ENCODE data around the gene MPHOSPH9. TPM values are rescaled to one million over a fixed set of nuclear protein-coding genes. Genes with fewer than 3 reads are reported as not detected.

MPHOSPH9 gene
- total RNA-seq, 1 donor: 42.7 TPM

DNA sequence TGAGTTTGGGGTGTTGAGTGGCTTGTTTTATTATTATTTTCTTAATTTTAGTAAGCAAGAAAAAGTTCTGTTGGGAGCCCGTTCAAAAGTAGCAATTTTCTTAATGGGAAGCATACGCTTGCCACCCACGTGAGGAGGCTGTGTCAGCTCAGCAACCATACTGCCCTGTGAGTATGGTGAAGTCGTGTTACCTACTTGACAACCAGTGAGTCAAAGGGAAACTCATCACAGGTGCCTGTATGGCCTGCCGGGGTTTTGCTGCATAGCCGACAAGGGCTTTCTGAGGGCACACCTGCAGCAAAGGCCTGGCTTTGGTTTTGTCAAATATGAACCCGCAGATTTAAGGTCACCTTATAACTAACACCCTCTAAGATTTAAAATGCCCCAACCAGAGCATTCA, 113.1 kb downstream of the MPHOSPH9 start:
- Histone ChIP-seq H4K20me1 (ENCODE audit: insufficient read depth, low read length) (peaks cover 19% of the 10 kb centered on the region), H3K36me3 (ENCODE audit: insufficient read depth, low read length) (no peaks in the 10 kb centered on the region), H3K4me3 (ENCODE audit: insufficient read depth, low read length) (no peak overlapping the region), H3K4me2 (ENCODE audit: insufficient read depth, low read length) (no peak overlapping the region), H3K4me1 (ENCODE audit: insufficient read depth, low read length) (peaks cover 16% of the 10 kb centered on the region), H3K79me2 (ENCODE audit: insufficient read depth, low read length) (peaks cover 24% of the 10 kb centered on the region), H3K27ac (ENCODE audit: low read depth, low read length) (no peak overlapping the region), H3K27me3 (ENCODE audit: insufficient read depth, low read length) (no peaks in the 10 kb centered on the region), H2AFZ (ENCODE audit: low read length) (no peak overlapping the region), H3K9me3 (ENCODE audit: low read depth, low read length) (no peaks in the 10 kb centered on the region)
- TF ChIP-seq, protein P1, sequence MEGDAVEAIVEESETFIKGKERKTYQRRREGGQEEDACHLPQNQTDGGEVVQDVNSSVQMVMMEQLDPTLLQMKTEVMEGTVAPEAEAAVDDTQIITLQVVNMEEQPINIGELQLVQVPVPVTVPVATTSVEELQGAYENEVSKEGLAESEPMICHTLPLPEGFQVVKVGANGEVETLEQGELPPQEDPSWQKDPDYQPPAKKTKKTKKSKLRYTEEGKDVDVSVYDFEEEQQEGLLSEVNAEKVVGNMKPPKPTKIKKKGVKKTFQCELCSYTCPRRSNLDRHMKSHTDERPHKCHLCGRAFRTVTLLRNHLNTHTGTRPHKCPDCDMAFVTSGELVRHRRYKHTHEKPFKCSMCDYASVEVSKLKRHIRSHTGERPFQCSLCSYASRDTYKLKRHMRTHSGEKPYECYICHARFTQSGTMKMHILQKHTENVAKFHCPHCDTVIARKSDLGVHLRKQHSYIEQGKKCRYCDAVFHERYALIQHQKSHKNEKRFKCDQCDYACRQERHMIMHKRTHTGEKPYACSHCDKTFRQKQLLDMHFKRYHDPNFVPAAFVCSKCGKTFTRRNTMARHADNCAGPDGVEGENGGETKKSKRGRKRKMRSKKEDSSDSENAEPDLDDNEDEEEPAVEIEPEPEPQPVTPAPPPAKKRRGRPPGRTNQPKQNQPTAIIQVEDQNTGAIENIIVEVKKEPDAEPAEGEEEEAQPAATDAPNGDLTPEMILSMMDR (IDR thresholded peaks at IDR 0.05; ENCODE audit: extremely low read depth, low read depth, low read length): no peak
- no peak for DNase-seq (ENCODE audit: insufficient read length, low spot score, missing footprints)

DNA sequence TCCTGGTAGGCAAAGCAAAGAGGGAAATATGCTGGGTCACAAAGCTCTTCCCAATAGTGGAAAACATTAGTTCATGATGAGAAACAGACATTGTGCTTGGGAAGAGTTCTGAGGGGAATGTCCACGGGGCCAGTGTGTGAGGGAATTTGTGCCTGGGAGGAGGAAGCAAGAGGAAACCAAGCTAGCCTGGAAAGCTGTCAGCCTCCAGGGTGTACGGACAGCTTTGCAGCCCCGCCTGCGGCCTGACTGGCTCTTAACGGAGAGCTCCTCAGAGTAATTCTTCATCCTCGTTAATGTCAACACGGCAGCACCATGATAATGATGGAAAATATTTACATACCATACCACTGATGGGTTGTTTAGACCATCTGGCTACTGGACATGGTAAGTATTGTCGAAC, 114.4 kb downstream of the MPHOSPH9 start:
- Histone ChIP-seq H3K4me2 (ENCODE audit: insufficient read depth, low read length) (no peak overlapping the region), H3K4me3 (ENCODE audit: insufficient read depth, low read length) (no peak overlapping the region), H3K4me1 (ENCODE audit: insufficient read depth, low read length) (peaks cover 22% of the 10 kb centered on the region), H3K9me3 (ENCODE audit: low read depth, low read length) (no peaks in the 10 kb centered on the region), H2AFZ (ENCODE audit: low read length) (no peak overlapping the region), H4K20me1 (ENCODE audit: insufficient read depth, low read length) (peaks cover 25% of the 10 kb centered on the region), H3K27ac (ENCODE audit: low read depth, low read length) (no peak overlapping the region), H3K36me3 (ENCODE audit: insufficient read depth, low read length) (no peaks in the 10 kb centered on the region), H3K27me3 (ENCODE audit: insufficient read depth, low read length) (no peaks in the 10 kb centered on the region), H3K79me2 (ENCODE audit: insufficient read depth, low read length) (peaks cover 31% of the 10 kb centered on the region)
- DNase-seq (ENCODE audit: insufficient read length, low spot score, missing footprints): no peak
- TF ChIP-seq, protein P1 (IDR thresholded peaks at IDR 0.05; ENCODE audit: extremely low read depth, low read depth, low read length): no peak

DNA sequence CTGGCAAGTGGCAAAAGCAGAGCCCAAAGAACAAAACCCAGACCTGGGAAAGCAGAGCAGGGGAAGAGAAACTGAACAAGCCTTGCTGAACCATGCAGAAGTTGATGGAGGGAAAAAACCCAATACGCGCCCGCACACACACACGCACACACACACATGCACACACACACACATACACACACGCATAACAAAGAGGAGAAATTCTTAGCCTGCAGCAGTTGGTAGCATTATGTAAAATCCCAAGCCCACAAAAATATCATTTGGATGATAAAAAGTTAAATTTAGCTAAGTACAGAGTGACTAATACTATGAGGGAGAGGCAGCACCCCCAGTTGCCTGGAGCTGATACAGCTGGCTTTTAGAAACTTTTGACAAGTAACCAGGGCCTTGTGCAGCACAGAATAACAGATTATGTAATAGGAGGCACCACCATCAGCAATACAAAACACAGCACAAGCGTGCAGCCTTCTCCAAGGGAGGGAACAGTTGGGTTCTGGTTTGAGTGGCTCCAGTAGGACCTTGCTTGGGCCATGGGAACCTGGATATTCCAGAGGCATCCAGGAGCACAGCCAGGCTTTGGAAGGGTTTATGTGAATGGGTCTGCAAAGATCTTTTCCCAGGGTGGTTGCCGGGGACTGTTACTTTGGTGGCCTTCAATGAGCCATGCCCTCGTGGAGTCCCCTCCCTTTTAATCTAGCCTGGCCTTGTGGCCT, 117.4 kb downstream of the MPHOSPH9 start:
- no peaks in the 10 kb centered on the region for H3K27me3 ChIP-seq (ENCODE audit: insufficient read depth, low read length)
- H3K9me3 ChIP-seq (ENCODE audit: low read depth, low read length): no peaks in the 10 kb centered on the region
- peak overlapping the region; percentile 50 for H3K27ac ChIP-seq (ENCODE audit: low read depth, low read length)
- H3K4me3 ChIP-seq (ENCODE audit: insufficient read depth, low read length): peak overlapping the region; percentile 15
- H3K36me3 ChIP-seq (ENCODE audit: insufficient read depth, low read length): no peaks in the 10 kb centered on the region
- TF ChIP-seq, protein P1 (IDR thresholded peaks at IDR 0.05; ENCODE audit: extremely low read depth, low read depth, low read length): no peak
- DNase-seq (ENCODE audit: insufficient read length, low spot score, missing footprints): peak; percentile 94
- H2AFZ ChIP-seq (ENCODE audit: low read length): no peak overlapping the region
- peaks cover 33% of the 10 kb centered on the region for H3K79me2 ChIP-seq (ENCODE audit: insufficient read depth, low read length)
- peaks cover 34% of the 10 kb centered on the region for H3K4me1 ChIP-seq (ENCODE audit: insufficient read depth, low read length)
- H3K4me2 ChIP-seq (ENCODE audit: insufficient read depth, low read length): peak overlapping the region; percentile 72
- peaks cover 42% of the 10 kb centered on the region for H4K20me1 ChIP-seq (ENCODE audit: insufficient read depth, low read length)

DNA sequence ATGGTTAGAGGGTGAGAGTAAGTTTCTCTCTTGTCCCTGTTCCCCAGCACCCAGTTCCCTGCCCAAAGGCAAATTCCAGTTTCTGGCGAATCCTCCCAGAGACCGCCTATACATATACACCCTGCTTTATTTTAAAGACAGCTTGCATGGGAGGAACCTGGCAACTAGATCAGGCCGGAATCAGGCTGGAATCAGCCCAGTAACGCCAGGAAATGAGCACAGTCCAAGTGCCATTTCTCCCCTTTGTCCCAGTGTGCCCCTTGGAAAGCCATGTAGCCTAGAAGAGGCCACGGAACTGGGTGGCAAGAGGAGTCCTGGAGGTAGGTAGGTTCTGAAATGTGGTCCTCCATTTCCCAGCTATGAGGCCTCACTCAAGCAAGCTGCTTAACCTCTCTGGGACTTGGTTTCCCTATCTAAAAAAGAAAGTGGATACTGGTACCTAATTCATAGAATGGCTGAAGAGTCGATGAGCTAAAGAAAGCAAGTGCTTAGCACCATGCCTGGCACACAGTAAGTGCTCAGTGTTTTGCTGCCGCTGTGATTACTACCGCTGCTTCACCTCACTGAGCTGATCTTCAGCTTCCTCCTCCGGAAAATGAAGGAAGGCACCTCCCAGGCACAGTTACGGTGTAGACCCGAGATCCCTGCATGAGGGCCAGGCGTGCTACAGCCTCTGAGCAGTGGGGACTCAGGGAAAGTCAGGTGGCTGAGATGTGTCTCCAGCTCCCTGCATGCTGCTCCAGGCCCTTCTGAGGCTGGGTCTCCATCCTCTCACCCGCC, 118.4 kb downstream of the MPHOSPH9 start:
- peaks cover 30% of the 10 kb centered on the region for H3K79me2 ChIP-seq (ENCODE audit: insufficient read depth, low read length)
- no peak for DNase-seq (ENCODE audit: insufficient read length, low spot score, missing footprints)

More for the DNA sequence above, 118.4 kb downstream of the MPHOSPH9 start:
- TF ChIP-seq, protein P1 (IDR thresholded peaks at IDR 0.05; ENCODE audit: extremely low read depth, low read depth, low read length): no peak
- H3K4me2 ChIP-seq (ENCODE audit: insufficient read depth, low read length): no peak overlapping the region
- H4K20me1 ChIP-seq (ENCODE audit: insufficient read depth, low read length): peaks cover 39% of the 10 kb centered on the region
- peaks cover 34% of the 10 kb centered on the region for H3K4me1 ChIP-seq (ENCODE audit: insufficient read depth, low read length)
- no peaks in the 10 kb centered on the region for H3K9me3 ChIP-seq (ENCODE audit: low read depth, low read length)
- H3K36me3 ChIP-seq (ENCODE audit: insufficient read depth, low read length): no peaks in the 10 kb centered on the region
- no peak overlapping the region for H3K4me3 ChIP-seq (ENCODE audit: insufficient read depth, low read length)
- no peak overlapping the region for H3K27ac ChIP-seq (ENCODE audit: low read depth, low read length)
- no peak overlapping the region for H2AFZ ChIP-seq (ENCODE audit: low read length)
- H3K27me3 ChIP-seq (ENCODE audit: insufficient read depth, low read length): no peaks in the 10 kb centered on the region
